ENCODE measurements around the gene MGAT4A.

GRCh38 chr2:98759827-98760625 is 29.1 kb upstream of the MGAT4A start:
- TF ChIP-seq MAX (IDR thresholded peaks at IDR 0.05) (no peak), ZSCAN20 (CRISPR knock-in tag; IDR thresholded peaks at IDR 0.05; ENCODE audit: borderline replicate concordance) (no peak), JUND (CRISPR knock-in tag; IDR thresholded peaks at IDR 0.05) (no peak), GABPB1 (CRISPR knock-in tag; IDR thresholded peaks at IDR 0.05) (no peak)
